Gastrocnemius medialis (tissue), 4 donors: Measurements from ENCODE around the gene CRYBB3.

ENCODE experiments used
- CTCF ChIP-seq, 5 experiments: fragments of 450-650 bp in 3 of 5; fragments of 200-600 bp in 2 of 5; sonication (generic) in 2 of 5; IDR thresholded peaks in 4 of 5; conservative IDR thresholded peaks in 1 of 5; 1 replicate in 4 of 5; 2 replicates in 1 of 5; pipeline ENCODE4 v1.5.1; 2016 to 2019; ENCODE audit warnings: antibody characterized with exemption in 5 of 5, mild to moderate bottlenecking in 3 of 5, moderate library complexity in 3 of 5
- POLR2A ChIP-seq, 2 donors: fragments of 450-650 bp; IDR thresholded peaks; one replicate each; pipeline ENCODE4 v1.6.1; 2017; ENCODE audit warnings: antibody characterized with exemption in 2 of 2, mild to moderate bottlenecking in 2 of 2, moderate library complexity in 2 of 2

GRCh38 chr22:25176799-25177198 is 22.9 kb upstream of the CRYBB3 start:
- no peak for TF ChIP-seq CTCF (IDR thresholded peaks at IDR 0.05 in 4 of 5, conservative IDR thresholded peaks at IDR 0.05 in 1 of 5)
- TF ChIP-seq POLR2A (IDR thresholded peaks at IDR 0.05) = no peak
